Limb (tissue), 2 donors: ENCODE results near the gene CLCN5.
"Not testable (repeated sequence)": the region's sequence is repeated elsewhere in the genome, so short reads cannot be mapped to it uniquely, and the experiment has no call there.

Source experiments
- DNase-seq, 2 donors: peaks; one replicate each; pipeline ENCODE4 v3.0.0-alpha.2; 2016; ENCODE audit errors: extremely low spot score in 2 of 2

CLCN5 gene

GRCh38 chrX:49995795-49996455 is 73.5 kb downstream of the CLCN5 start:
- DNase-seq = no peak

DNA sequence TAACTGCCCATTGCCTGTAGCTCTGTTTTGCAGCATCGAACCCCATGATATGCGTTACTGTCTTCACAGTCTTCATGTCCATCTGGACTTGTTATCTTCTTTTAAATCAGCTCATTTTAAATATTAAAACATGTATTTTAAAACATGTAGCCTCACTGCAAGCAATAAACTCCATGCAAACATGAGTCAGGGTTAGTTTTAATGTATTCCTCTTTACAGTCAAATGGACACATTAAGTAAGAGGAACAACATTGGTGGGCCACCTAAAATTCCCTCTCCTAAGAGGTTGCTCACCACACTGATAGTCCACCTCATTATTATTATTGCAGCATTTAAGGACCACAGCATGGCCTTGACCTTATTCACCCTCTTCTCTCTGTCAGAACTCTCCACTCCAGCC is 74.1 kb downstream of the CLCN5 start:
- DNase-seq = no peak

GRCh38 chrX:49999087-49999486 is 76.7 kb downstream of the CLCN5 start:
- DNase-seq = no peak

DNA sequence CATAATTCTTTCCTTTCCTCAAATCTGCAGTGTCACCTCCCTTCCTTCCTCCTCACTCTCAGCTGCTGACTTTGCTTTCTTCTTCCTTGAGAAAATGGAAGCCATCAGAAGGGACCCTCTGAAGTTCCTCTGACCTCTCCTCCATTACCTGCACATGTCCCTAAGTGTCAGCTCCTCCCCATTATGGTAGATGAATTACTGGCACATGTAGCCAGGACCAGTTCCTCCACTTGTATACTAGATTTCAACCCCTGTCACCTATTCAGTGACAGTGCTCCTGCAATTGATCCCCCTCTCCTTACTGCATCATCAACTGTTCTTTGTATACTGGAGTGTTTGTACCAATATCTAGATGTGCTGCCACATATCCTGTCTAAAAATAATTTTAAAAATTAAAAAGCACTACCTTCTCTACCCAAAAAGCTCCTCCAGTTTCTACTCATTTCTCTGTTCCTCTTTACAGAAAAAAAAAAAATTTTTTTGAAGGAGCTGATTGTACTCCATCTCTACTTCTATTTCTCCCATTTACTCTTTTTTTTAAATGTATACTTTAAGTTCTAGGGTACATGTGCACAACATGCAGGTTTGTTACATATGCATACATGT is 78.6 kb downstream of the CLCN5 start:
- no peak for DNase-seq

- DNase-seq = no peak
These were observed 79.8 kb downstream of the CLCN5 start for GRCh38 chrX:50002067-50002714.

DNA sequence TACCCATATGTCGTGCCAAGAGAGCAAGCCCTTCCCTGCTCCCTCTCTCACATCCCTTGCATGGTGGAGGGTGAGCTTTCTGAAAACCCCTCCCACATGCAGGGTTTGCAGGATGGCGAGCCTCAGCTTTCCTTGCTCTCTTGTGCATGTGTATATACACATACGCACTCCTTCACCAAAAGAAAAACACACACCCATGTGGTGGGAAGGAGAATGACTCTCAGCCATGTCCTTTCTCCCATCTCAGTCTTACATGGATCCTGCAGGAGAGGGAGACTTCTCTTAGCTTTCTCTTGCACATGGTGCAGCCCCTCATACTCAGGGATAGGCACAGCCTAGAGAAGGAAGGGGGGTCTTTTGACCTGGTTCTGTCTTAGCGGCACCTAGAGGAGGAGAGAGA is 81.1 kb downstream of the CLCN5 start:
- DNase-seq = no peak

DNA sequence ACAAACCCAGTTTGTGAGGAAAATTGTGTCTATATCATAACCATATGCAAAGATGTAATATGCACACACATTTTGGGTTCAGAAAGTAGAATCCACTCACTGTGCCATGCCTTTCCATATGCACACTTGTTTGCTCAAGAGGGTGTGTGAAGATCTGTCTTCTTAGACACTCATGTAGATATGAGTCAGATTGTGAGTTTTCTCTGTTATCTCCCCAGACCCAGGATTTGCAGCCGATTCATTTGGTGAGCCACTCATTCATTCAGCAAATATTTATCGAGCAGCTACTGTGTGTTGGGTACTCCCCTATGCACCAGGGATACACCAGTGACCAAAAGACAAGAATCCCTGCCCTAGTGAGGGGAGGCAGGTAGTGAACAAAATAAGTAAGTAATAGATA is 81.5 kb downstream of the CLCN5 start:
- DNase-seq = no peak

DNA sequence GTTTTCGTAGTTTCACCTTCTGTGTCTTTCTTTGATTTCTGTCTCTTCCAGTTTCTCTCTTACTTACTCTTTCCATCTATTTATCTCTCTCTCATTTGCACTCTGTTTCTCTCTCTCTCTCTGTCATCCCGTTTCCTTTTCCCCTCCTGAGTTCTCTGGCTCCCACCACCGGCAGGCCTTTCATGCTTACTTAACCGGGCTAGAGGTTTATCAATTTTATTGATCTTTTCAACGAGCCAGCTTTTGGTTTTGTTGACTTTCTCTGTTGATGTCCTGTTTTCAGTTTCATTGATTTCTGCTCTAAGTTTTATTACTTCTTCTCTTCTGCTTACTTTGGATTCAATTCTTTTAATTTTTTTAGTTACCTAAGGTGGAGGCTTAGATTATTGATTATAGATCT is 103.2 kb downstream of the CLCN5 start:
- not testable (repeated sequence) for DNase-seq

GRCh38 chrX:50035126-50035525 is 112.7 kb downstream of the CLCN5 start:
- DNase-seq = no peak

DNA sequence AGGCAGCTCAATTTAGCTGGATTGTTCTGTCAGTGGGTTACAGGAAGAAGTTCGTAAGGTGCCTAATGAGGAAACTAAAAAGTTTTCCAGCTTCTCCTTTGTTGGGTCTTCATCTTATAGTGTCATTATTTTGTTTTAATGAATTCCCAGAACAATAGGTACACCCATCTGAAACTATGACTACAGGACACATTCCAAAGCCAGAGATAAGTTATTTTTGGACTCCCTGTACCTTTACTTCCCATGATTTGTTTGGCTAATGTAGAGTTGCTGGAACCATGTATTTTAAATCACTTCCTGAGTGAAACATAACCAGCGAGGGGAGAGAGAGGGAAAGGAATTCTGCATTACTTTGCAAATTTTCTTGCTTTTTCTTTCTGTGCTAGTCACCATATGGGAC is 114.0 kb downstream of the CLCN5 start:
- DNase-seq = peak in 1 of 2 donors; percentile 2

DNA sequence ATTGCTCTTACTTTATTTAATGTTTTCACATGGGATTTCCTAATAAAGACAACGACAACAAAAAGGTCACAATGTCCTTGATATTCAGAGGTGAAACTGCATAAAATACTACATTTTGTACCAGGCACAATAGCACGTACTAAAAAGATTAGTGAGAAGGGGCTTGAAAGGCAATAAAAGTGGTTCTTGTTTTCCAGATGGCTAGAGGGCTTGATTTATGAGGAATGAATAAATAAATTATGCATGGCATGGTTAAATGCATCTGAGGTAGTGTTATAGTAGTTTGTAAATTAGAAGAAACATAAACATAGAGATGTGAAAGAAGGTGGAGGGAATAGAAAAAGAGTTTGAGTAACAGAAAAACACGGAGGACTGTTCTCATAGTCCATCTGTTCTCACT is 123.4 kb downstream of the CLCN5 start:
- no peak for DNase-seq

GRCh38 chrX:50049228-50049627 is 126.8 kb downstream of the CLCN5 start:
- DNase-seq = no peak

- no peak for DNase-seq
These were observed 131.8 kb downstream of the CLCN5 start for GRCh38 chrX:50054147-50054546.

DNA sequence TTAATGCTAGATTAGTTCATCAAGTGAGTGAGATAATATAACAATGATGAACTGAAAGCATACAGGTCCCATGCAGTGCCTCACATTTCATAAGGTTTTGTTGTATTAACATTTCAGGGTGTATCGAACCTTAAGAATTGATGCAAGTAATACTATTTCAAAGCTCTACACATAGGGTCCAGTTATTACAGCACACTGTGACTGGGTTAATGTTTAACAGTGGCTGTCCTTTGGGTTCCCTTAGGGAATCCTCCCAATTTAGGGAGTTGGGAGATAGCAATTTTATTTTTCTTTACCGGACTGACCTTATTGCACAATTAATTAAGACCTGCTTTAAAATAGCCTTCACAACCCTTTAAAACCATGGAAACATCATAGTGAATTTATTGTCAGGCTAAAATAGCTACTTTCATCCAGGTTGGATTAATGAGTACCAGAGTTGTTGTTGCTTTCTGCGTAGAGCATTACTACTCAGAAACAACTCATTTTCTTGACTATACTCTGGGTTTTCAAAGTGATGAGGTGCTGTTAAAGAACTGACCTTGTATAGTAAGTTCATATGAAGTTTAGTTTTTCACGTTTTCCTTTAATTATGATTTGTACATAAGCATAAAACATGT is 144.0 kb downstream of the CLCN5 start:
- DNase-seq = no peak

DNA sequence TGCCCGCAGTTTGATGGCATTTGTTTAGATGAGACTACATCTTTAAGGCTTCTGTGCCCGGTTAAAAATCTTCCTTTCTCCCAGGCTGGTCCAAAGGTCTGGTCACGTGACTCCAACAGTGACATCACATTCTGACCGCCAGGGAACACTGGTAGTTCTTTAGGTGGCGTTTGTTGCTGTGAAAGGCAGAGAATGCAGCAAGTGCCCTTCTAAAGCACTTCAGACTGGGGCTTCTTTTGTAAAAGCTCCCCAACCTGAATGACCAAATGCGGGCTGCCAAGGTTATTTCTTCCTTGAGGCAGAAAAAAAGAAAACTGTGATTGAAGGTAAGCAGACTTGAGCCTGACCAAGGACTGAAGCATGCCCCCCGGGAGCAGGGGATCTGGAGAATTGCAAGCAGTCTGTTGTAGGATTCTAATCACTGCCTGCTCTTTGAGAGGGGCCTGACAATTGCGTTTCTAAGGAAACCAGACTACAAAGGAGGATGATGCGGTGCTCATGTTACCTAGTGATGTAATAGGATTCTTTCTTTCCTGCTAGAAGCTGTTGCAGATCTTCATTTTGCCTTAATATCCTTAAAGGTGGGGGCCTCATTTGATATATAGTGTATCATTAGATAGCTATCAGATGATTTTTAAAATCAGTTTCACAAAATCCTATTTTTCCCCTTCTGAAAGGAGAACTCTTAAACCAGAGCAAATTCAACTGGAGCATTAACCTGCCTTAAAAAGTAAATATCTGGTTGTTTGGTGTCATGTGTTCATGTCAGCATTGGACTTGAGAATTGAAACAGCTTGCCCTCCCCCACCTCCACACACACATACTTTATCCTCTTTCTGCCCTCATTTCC is 145.3 kb downstream of the CLCN5 start:
- peak in 1 of 2 donors; percentile 43 for DNase-seq

DNA sequence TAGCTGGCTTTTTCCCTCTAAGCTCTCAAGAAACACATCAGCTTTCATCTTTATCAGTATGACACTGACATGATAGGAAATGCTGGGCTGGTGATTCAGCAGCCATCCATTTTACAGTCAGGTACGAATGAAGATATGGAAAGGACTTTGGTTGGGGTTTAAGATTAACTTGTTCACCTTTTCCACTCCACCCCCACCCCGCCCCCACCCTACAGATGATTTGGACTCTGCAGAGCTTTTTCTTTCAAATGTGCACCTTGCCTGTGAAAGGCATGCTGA is 145.8 kb downstream of the CLCN5 start:
- no peak for DNase-seq

GRCh38 chrX:50068893-50069292 is 146.5 kb downstream of the CLCN5 start:
- no peak for DNase-seq

GRCh38 chrX:50071494-50071893 is 149.1 kb downstream of the CLCN5 start:
- DNase-seq = no peak

GRCh38 chrX:50072110-50072509 is 149.7 kb downstream of the CLCN5 start:
- no peak for DNase-seq

DNA sequence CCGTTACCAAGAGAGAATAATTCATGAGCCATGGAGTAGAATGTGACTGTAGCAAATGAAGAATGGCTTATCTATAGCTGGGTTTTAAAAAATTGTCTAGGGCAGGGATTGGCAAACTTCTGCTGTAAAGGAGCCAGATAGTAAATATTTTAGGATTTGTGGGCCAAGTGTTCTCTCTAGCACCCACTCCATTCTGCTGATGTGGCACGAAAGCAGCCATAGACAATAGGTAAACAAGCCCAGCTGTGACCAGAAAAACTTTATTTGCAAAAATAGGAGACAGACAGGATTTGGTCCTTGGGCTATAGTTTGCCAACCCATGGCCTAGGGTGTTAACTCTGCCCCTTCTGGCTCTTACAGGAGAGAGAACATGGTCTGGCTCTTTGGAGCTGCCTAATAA is 151.2 kb downstream of the CLCN5 start:
- DNase-seq = no peak

DNA sequence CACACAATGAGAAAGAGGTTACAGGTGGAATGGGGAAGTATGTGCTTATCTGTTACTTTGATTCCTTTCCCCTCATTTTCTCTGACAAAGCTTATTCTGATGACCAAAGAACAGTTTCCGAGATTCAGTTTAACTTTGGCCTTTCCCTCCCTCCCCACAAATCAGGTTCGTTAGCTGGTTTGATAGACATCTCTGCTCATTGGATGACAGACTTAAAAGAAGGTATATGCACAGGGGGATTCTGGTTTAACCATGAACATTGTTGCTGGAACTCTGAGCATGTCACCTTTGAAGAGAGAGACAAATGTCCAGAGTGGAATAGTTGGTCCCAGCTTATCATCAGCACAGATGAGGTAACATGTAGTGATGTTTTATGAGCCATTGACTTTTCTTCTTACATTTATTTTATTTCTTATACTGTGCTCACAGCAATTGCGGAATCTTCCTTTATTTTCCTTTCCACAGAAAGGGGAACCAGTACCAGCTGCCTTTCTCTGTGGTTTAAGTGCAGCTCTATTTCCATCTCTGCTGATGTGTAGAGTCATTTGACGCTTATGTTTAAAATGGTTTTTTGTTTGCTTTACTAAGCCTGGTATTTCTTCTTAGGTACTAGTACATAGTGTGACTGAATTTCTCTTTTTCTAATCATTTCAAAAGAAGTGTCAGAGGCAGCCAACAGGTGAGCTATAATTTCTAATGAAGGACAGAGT is 153.4 kb downstream of the CLCN5 start:
- DNase-seq = no peak
